ENCODE data around the gene PLD3. TPM values are rescaled to one million over a fixed set of nuclear protein-coding genes. Genes with fewer than 3 reads are reported as not detected.
A peak's percentile ranks its signal among the peaks of the same experiment; 100 is the strongest.

PLD3 gene
- polyA plus RNA-seq (2012; ENCODE audit: missing spikeins), result 42.7 TPM

- TF ChIP-seq POLR2A (IDR thresholded peaks at IDR 0.05; ENCODE audit: low read depth, low read length), result peak; percentile 83
- peak; percentile 79 for TF ChIP-seq POLR2AphosphoS5 (IDR thresholded peaks at IDR 0.05; ENCODE audit: low read depth, low read length)
- TF ChIP-seq TAF1 (IDR thresholded peaks at IDR 0.05; ENCODE audit: borderline replicate concordance, low read depth, low read length), result peak; percentile 58; the same call in 1 of the 2 replicates
- FAIRE-seq (peak; percentile 99), DNase-seq (ENCODE audit: insufficient read length) (peak; percentile 100)
These were observed at the start of gene PLD3, which contains the start of gene C19orf47 for GRCh38 chr19:40348125-40348913. TSS of gene PLD3 (plus strand) at chr19:40348695. CDS start at chr19:40366484, 17,789 bp downstream. TSS of gene C19orf47 (minus strand) at chr19:40348397. CDS start at chr19:40341857, 6,540 bp downstream.

GRCh38 chr19:40300668-40301067 is 47.8 kb upstream of the PLD3 start:
- no peak for FAIRE-seq
- no peak for DNase-seq (ENCODE audit: insufficient read length)
- TF ChIP-seq POLR2A (IDR thresholded peaks at IDR 0.05; ENCODE audit: low read depth, low read length) (no peak), POLR2AphosphoS5 (IDR thresholded peaks at IDR 0.05; ENCODE audit: low read depth, low read length) (no peak), TAF1 (IDR thresholded peaks at IDR 0.05; ENCODE audit: borderline replicate concordance, low read depth, low read length) (no peak)

DNA sequence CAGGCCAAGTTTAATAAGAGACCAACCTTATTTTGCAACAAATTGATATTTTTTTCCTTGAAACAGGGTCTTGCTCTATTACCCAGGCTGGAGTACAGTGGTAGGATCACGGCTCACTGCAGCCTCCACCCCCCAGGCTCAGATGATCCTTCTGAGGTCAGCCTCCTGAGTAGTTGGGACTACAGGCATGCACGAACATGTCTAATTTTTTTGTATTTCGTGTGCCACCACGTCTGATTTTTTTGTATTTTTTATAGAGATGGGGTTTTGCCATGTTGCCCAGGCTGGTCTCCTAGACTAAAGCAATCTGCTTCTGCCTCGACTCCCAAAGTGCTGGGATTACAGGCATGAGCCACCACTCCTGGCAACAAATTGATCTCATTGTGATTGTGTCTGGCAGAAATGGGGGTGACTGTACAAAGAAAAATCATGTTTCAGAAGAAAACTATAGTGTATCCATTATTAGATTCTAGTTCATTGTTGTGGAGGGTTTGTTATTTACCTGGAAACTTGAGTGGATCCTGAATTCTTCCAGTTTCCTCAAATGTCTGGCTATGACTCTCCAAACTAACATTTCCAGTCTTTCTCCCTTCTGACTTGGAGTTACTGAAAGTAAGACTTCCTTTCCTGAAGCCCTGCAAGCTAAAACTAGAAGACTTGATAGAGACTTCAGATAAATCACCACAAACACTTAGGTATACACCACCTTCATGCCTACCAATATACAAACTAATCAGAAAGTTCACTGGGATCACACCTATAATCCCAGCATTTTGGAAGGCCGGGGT is 46.1 kb upstream of the PLD3 start:
- FAIRE-seq, result no peak
- TF ChIP-seq POLR2A (IDR thresholded peaks at IDR 0.05; ENCODE audit: low read depth, low read length), result no peak
- TF ChIP-seq TAF1 (IDR thresholded peaks at IDR 0.05; ENCODE audit: borderline replicate concordance, low read depth, low read length), result no peak
- no peak for TF ChIP-seq POLR2AphosphoS5 (IDR thresholded peaks at IDR 0.05; ENCODE audit: low read depth, low read length)
- no peak for DNase-seq (ENCODE audit: insufficient read length)

DNA sequence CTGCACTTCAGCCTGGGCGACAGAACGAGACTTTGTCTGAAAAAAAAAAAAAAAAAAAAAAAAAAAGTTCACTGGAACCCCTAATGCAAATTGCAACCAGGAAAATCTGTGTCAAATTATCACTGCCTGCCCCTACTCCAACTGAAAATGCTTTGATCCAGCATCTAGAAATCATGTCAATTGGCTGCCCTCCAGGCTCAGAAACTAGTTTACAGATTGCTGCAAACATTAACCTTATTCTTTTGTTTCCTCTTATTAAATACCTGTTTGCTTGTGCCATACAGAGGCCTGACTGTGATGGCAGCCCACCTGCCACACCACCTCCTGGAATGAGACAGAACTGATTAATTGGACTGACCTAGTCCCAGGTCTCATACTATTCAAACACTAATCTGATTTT is 44.7 kb upstream of the PLD3 start:
- DNase-seq (ENCODE audit: insufficient read length), result no peak
- TF ChIP-seq POLR2AphosphoS5 (IDR thresholded peaks at IDR 0.05; ENCODE audit: low read depth, low read length) (no peak), TAF1 (IDR thresholded peaks at IDR 0.05; ENCODE audit: borderline replicate concordance, low read depth, low read length) (no peak), POLR2A (IDR thresholded peaks at IDR 0.05; ENCODE audit: low read depth, low read length) (no peak)
- no peak for FAIRE-seq

- TF ChIP-seq TAF1 (IDR thresholded peaks at IDR 0.05; ENCODE audit: borderline replicate concordance, low read depth, low read length) (no peak), POLR2AphosphoS5 (IDR thresholded peaks at IDR 0.05; ENCODE audit: low read depth, low read length) (no peak), POLR2A (IDR thresholded peaks at IDR 0.05; ENCODE audit: low read depth, low read length) (no peak)
- no peak for FAIRE-seq
- no peak for DNase-seq (ENCODE audit: insufficient read length)
These were observed 44.2 kb upstream of the PLD3 start for GRCh38 chr19:40304306-40304705.

DNA sequence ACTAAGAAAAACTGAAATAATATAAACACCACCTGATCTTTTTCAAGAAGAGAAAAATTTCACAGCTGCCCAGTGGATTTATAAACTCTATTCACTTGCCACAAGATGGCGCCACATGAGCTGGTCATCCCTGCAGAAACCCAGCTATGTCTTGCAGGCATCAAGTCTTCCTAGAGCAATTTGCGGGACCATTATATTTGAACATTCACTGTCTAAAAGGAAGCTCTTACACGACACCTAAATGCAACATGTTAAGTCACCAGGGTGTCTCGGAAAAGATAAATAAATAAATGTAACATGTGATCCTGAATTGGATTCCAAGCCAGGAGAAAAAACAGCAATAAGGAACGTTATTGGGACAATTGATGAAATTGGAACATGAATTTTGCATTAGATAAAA is 43.1 kb upstream of the PLD3 start:
- TF ChIP-seq POLR2A (IDR thresholded peaks at IDR 0.05; ENCODE audit: low read depth, low read length) (no peak), TAF1 (IDR thresholded peaks at IDR 0.05; ENCODE audit: borderline replicate concordance, low read depth, low read length) (no peak)
- DNase-seq (ENCODE audit: insufficient read length) (peak; percentile 73), FAIRE-seq (peak; percentile 78)

DNA sequence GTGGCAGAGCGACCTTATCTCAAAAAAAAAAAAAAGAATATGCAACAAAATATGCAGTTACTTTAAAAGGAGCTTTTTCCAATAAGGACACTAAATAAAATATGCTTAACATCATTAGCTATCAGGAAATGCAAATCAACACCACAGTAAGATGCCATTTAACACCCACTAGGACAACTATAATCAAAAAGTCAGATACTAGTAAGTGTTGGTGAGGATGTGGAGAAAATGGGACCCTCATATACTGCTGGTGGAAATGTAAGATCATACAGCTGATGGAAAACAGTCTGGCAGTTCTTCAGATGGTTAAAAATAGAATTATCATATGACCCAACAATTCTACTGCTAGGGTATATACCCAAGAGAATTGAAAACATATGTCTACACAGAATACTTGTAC is 38.8 kb upstream of the PLD3 start:
- no peak for TF ChIP-seq TAF1 (IDR thresholded peaks at IDR 0.05; ENCODE audit: borderline replicate concordance, low read depth, low read length)
- no peak for TF ChIP-seq POLR2AphosphoS5 (IDR thresholded peaks at IDR 0.05; ENCODE audit: low read depth, low read length)
- no peak for TF ChIP-seq POLR2A (IDR thresholded peaks at IDR 0.05; ENCODE audit: low read depth, low read length)
- no peak for DNase-seq (ENCODE audit: insufficient read length)
- no peak for FAIRE-seq

DNA sequence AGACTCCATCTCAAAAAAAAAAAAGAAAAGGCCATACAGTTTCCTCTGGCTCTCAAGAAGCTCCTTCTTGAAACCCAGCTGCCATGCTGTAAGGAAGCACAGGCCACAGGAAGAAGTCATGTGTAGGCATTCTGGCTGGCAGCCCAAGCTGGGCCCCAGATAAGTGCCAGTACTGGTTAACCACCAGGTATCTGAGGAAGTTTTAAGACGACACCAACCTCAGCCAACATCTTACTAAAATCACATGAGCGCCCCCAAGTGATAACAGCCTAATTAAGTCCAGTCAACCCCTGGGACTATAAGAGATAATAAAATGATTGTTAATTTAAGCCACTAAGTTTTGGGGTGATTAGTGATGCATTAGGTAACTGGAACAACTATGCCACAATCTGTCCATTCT is 36.0 kb upstream of the PLD3 start:
- no peak for TF ChIP-seq POLR2AphosphoS5 (IDR thresholded peaks at IDR 0.05; ENCODE audit: low read depth, low read length)
- no peak for TF ChIP-seq TAF1 (IDR thresholded peaks at IDR 0.05; ENCODE audit: borderline replicate concordance, low read depth, low read length)
- TF ChIP-seq POLR2A (IDR thresholded peaks at IDR 0.05; ENCODE audit: low read depth, low read length), result no peak
- DNase-seq (ENCODE audit: insufficient read length) (no peak), FAIRE-seq (no peak)

GRCh38 chr19:40313229-40313983 is 35.1 kb upstream of the PLD3 start:
- TF ChIP-seq POLR2A (IDR thresholded peaks at IDR 0.05; ENCODE audit: low read depth, low read length) (no peak), POLR2AphosphoS5 (IDR thresholded peaks at IDR 0.05; ENCODE audit: low read depth, low read length) (no peak), TAF1 (IDR thresholded peaks at IDR 0.05; ENCODE audit: borderline replicate concordance, low read depth, low read length) (no peak)
- no peak for FAIRE-seq
- no peak for DNase-seq (ENCODE audit: insufficient read length)

GRCh38 chr19:40314656-40315055 is 33.8 kb upstream of the PLD3 start:
- TF ChIP-seq POLR2A (IDR thresholded peaks at IDR 0.05; ENCODE audit: low read depth, low read length) (no peak), POLR2AphosphoS5 (IDR thresholded peaks at IDR 0.05; ENCODE audit: low read depth, low read length) (no peak), TAF1 (IDR thresholded peaks at IDR 0.05; ENCODE audit: borderline replicate concordance, low read depth, low read length) (no peak)
- DNase-seq (ENCODE audit: insufficient read length), result no peak
- no peak for FAIRE-seq
